A172 (cell line): ENCODE measurements around the gene LIPT1. TPM values are rescaled to one million over a fixed set of nuclear protein-coding genes. Genes with fewer than 3 reads are reported as not detected.
"Not testable (repeated sequence)": the region's sequence is repeated elsewhere in the genome, so short reads cannot be mapped to it uniquely, and the experiment has no call there.

Experiments
- DNase-seq: peaks from one replicate; pipeline ENCODE4 v3.0.0-alpha.2; 2015; ENCODE audit warnings: low spot score
- total RNA-seq: library from RNA; depleted of rRNA; stranded (reverse); fragments of >200 nt; shearing (Covaris generic); gene quantifications from 2 replicates; pipeline ENCODE4 v1.2.3, GENCODE V29; 2014; rRNA removed

The LIPT1 gene
- total RNA-seq: 7.2 and 8.4 TPM in 2 replicates

GRCh38 chr2:99154643-99155536 lies at the start of gene LIPT1, which contains the start of gene TSGA10:
Gene LIPT1 (plus strand): TSS chr2:99154967. CDS start chr2:99161958, 6,991 bp downstream.
Gene TSGA10 (minus strand): TSS chr2:99154942. CDS start chr2:99109439, 45,503 bp downstream.
- DNase-seq: peak; percentile 87

GRCh38 chr2:99106913-99107312 lies 47.9 kb upstream of the LIPT1 start:
- no peak for DNase-seq

- DNase-seq: no peak
These were observed 43.5 kb upstream of the LIPT1 start for GRCh38 chr2:99111236-99111635.

- no peak for DNase-seq
These were observed 42.8 kb upstream of the LIPT1 start for GRCh38 chr2:99111945-99112344.

GRCh38 chr2:99112617-99113016 lies 42.1 kb upstream of the LIPT1 start:
- DNase-seq: no peak

- no peak for DNase-seq
These were observed 26.8 kb upstream of the LIPT1 start for GRCh38 chr2:99127981-99128380.

- not testable (repeated sequence) for DNase-seq
These were observed 19.7 kb upstream of the LIPT1 start for GRCh38 chr2:99135044-99135556.

GRCh38 chr2:99139003-99139402 lies 15.8 kb upstream of the LIPT1 start:
- no peak for DNase-seq

- DNase-seq: no peak
These were observed 14.5 kb upstream of the LIPT1 start for GRCh38 chr2:99140056-99140859.

- DNase-seq: no peak
These were observed 14.0 kb upstream of the LIPT1 start for GRCh38 chr2:99140860-99141109.

GRCh38 chr2:99141110-99142108 lies 13.4 kb upstream of the LIPT1 start, which contains the start of gene C2orf15:
Gene C2orf15 (plus strand): TSS chr2:99141707. CDS start chr2:99150559, 8,852 bp downstream.
- DNase-seq: peak; percentile 86

- DNase-seq: no peak
These were observed 4.1 kb upstream of the LIPT1 start for GRCh38 chr2:99150706-99151105.

GRCh38 chr2:99152199-99152895 lies 2.4 kb upstream of the LIPT1 start:
- DNase-seq: no peak

GRCh38 chr2:99153921-99154604 lies 704 bp upstream of the LIPT1 start:
- peak; percentile 18 for DNase-seq

- DNase-seq: no peak
These were observed 2.1 kb downstream of the LIPT1 start for GRCh38 chr2:99156891-99157290.

- DNase-seq: no peak
These were observed 3.8 kb downstream of the LIPT1 start for GRCh38 chr2:99158599-99158998.

- DNase-seq: no peak
These were observed 4.8 kb downstream of the LIPT1 start for GRCh38 chr2:99159594-99159993.

GRCh38 chr2:99166218-99166617 lies 11.5 kb downstream of the LIPT1 start:
- DNase-seq: no peak

GRCh38 chr2:99169534-99169933 lies 14.8 kb downstream of the LIPT1 start:
- DNase-seq: no peak
